Panc1 (cell line): ENCODE results near the gene DELE1. TPM values are rescaled to one million over a fixed set of nuclear protein-coding genes. Genes with fewer than 3 reads are reported as not detected.

ENCODE experiments used
- ATAC-seq: fragments of 200-7000 bp; cut with Tn5 transposase; 2 replicates; pipeline ENCODE4 v1.9.1; 2020; ENCODE audit warnings: mild to moderate bottlenecking, moderate library complexity
- BruUV-seq: library from RNA; stranded (reverse); fragments of 400-500 nt; replicated peaks from 2 replicates; lab custom pipeline; 2021; lab: Mats Ljungman, UMichigan
- CTCF ChIA-PET: fragments of 300-600 bp; sonication (Branson Sonifier 250); formaldehyde crosslinking; loops from one replicate; lab custom pipeline; 2022; ENCODE audit warnings: antibody characterized with exemption; lab: Charles Lee
- POLR2A ChIA-PET: fragments of 300-600 bp; sonication (Branson Sonifier 250); formaldehyde crosslinking; loops from one replicate; lab custom pipeline; 2022; ENCODE audit warnings: antibody characterized with exemption; lab: Charles Lee
- DNase-seq: peaks from one replicate; pipeline ENCODE4 v3.0.0-alpha.2; 2010; ENCODE audit warnings: low read depth, low spot score
- H3K27ac ChIP-seq: 2 replicates; pipeline ENCODE4 v1.5.1; 2011; ENCODE audit warnings: mild to moderate bottlenecking, low read length, inconsistent platforms
- H3K27me3 ChIP-seq: fragments of 200-500 bp; sonication (Bioruptor generic); 2 replicates; pipeline ENCODE4 v1.6.0; 2014; ENCODE audit warnings: low read length, inconsistent platforms; ENCODE audit not compliant: control insufficient read depth, insufficient read depth
- H3K36me3 ChIP-seq: fragments of 200-500 bp; sonication (Bioruptor generic); 2 replicates; pipeline ENCODE4 v1.5.1; 2014; ENCODE audit warnings: inconsistent platforms, mild to moderate bottlenecking, low read length, moderate library complexity; ENCODE audit not compliant: control insufficient read depth, insufficient read depth
- H3K4me1 ChIP-seq: 2 replicates; pipeline ENCODE4 v1.5.1; 2011; ENCODE audit warnings: inconsistent platforms, mild to moderate bottlenecking, low read length, moderate library complexity; ENCODE audit not compliant: control insufficient read depth, insufficient read depth
- H3K4me3 ChIP-seq, 2 experiments: 2 replicates each; pipeline ENCODE4 v1.5.1; 2011 to 2012; ENCODE audit warnings: low read depth in 2 of 2, low read length in 2 of 2, mild to moderate bottlenecking in 2 of 2, inconsistent platforms in 1 of 2, moderate library complexity in 1 of 2
- H3K9me3 ChIP-seq: fragments of 200-500 bp; sonication (Bioruptor generic); 2 replicates; pipeline ENCODE4 v1.5.1; 2014; ENCODE audit warnings: low read depth, mild to moderate bottlenecking, inconsistent platforms, low read length, moderate library complexity; ENCODE audit not compliant: control insufficient read depth, insufficient read depth
- CTCF ChIP-seq: fragments of 450-650 bp; IDR thresholded peaks from 2 replicates; pipeline ENCODE4 v1.5.1; 2017; ENCODE audit warnings: mild to moderate bottlenecking
- POLR2AphosphoS5 ChIP-seq: IDR thresholded peaks from 2 replicates; pipeline ENCODE4 v1.6.1; 2012; ENCODE audit warnings: mild to moderate bottlenecking, low read depth, low read length, moderate library complexity
- SIN3A ChIP-seq: IDR thresholded peaks from 2 replicates; pipeline ENCODE4 v1.6.1; 2012; ENCODE audit warnings: low read depth, mild to moderate bottlenecking, low read length, moderate library complexity, borderline replicate concordance; ENCODE audit not compliant: insufficient read depth
- TCF7L2 ChIP-seq: IDR thresholded peaks from 2 replicates; pipeline ENCODE4 v1.6.1; 2011; ENCODE audit warnings: mild to moderate bottlenecking, low read depth, low read length, inconsistent platforms
- in situ Hi-C: cut with HindIII; loops from 2 replicates; pipeline ENCODE4 v1.10.0; 2016; ENCODE audit warnings: low sequenced_read_pairs, low pct_unique_long_range_greater_than_20kb
- intact Hi-C: fragments of 100-400 bp; cut with micrococcal nuclease; formaldehyde crosslinking; loops from one replicate; pipeline ENCODE4 v1.10.0; 2022; ENCODE audit not compliant: unreplicated experiment
- total RNA-seq: library from RNA; stranded (reverse); gene quantifications from one replicate; pipeline ENCODE4 v1.2.1, GENCODE V29; 2021; ENCODE audit not compliant: unreplicated experiment
- TF ChIP-seq, protein P1 (sequence below), 2 experiments: IDR thresholded peaks; 2 replicates each; pipeline ENCODE4 v1.6.1; 2011 to 2012; ENCODE audit warnings: low read depth in 2 of 2, control low read depth in 1 of 2, low read length in 1 of 2, mild to moderate bottlenecking in 1 of 2, moderate library complexity in 1 of 2; ENCODE audit not compliant: insufficient read depth in 1 of 2

The DELE1 gene
- total RNA-seq, 1 experiment from 2014 or later = 78.4 TPM

GRCh38 chr5:141954194-141954593, 30.5 kb downstream of the DELE1 start:
- ATAC-seq (no peak), DNase-seq (no peak)
- no peaks in the 10 kb centered on the region; the same call in 1 of the 2 replicates for H3K27me3 ChIP-seq
- no peaks in the 10 kb centered on the region for H3K4me1 ChIP-seq
- H3K36me3 ChIP-seq = no peaks in the 10 kb centered on the region
- ChIA-PET CTCF (no interaction called here), POLR2A (no interaction called here)
- H3K27ac ChIP-seq = no peak overlapping the region
- intact Hi-C loops (no loop called here), in situ Hi-C loops (no loop called here)
- H3K9me3 ChIP-seq = no peaks in the 10 kb centered on the region
- H3K4me3 ChIP-seq = no peak overlapping the region
- no TSS peak for BruUV-seq
- TF ChIP-seq, protein P1, sequence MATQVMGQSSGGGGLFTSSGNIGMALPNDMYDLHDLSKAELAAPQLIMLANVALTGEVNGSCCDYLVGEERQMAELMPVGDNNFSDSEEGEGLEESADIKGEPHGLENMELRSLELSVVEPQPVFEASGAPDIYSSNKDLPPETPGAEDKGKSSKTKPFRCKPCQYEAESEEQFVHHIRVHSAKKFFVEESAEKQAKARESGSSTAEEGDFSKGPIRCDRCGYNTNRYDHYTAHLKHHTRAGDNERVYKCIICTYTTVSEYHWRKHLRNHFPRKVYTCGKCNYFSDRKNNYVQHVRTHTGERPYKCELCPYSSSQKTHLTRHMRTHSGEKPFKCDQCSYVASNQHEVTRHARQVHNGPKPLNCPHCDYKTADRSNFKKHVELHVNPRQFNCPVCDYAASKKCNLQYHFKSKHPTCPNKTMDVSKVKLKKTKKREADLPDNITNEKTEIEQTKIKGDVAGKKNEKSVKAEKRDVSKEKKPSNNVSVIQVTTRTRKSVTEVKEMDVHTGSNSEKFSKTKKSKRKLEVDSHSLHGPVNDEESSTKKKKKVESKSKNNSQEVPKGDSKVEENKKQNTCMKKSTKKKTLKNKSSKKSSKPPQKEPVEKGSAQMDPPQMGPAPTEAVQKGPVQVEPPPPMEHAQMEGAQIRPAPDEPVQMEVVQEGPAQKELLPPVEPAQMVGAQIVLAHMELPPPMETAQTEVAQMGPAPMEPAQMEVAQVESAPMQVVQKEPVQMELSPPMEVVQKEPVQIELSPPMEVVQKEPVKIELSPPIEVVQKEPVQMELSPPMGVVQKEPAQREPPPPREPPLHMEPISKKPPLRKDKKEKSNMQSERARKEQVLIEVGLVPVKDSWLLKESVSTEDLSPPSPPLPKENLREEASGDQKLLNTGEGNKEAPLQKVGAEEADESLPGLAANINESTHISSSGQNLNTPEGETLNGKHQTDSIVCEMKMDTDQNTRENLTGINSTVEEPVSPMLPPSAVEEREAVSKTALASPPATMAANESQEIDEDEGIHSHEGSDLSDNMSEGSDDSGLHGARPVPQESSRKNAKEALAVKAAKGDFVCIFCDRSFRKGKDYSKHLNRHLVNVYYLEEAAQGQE (IDR thresholded peaks at IDR 0.05; ENCODE audit: insufficient read depth in 1 of 2, low read depth in 2 of 2, low read length in 1 of 2) = no peak
- no peak for TF ChIP-seq CTCF
- no peak for TF ChIP-seq SIN3A
- TF ChIP-seq TCF7L2 = no peak
- TF ChIP-seq POLR2AphosphoS5 = no peak

- in situ Hi-C loops = no loop called here
- TF ChIP-seq, protein P1 (IDR thresholded peaks at IDR 0.05; ENCODE audit: insufficient read depth in 1 of 2, low read depth in 2 of 2, low read length in 1 of 2) = no peak
- TF ChIP-seq CTCF (no peak), POLR2AphosphoS5 (no peak), TCF7L2 (no peak), SIN3A (no peak)
- ChIA-PET POLR2A (no interaction called here), CTCF (interaction anchor here (1.0 to 1.4 kb wide), 3 partner anchors 12 to 68 kb away, joined by 3 to 4 read pairs (median 4); partner anchors contain the start of gene RNF14)
- Histone ChIP-seq H3K36me3 (no peaks in the 10 kb centered on the region), H3K27ac (no peak overlapping the region), H3K9me3 (no peaks in the 10 kb centered on the region), H3K4me1 (no peaks in the 10 kb centered on the region), H3K27me3 (no peaks in the 10 kb centered on the region; the same call in 1 of the 2 replicates), H3K4me3 (no peak overlapping the region)
- intact Hi-C loops = no loop called here
- ATAC-seq (no peak), DNase-seq (no peak)
- no TSS peak for BruUV-seq
Measured at GRCh38 chr5:141957367-141957996, 33.8 kb downstream of the DELE1 start.
